ENCODE data around the gene ANGEL2. TPM values are rescaled to one million over a fixed set of nuclear protein-coding genes. Genes with fewer than 3 reads are reported as not detected.

Gene ANGEL2
- total RNA-seq, 1 experiment from 2014 or later, result 25.5 TPM

DNA sequence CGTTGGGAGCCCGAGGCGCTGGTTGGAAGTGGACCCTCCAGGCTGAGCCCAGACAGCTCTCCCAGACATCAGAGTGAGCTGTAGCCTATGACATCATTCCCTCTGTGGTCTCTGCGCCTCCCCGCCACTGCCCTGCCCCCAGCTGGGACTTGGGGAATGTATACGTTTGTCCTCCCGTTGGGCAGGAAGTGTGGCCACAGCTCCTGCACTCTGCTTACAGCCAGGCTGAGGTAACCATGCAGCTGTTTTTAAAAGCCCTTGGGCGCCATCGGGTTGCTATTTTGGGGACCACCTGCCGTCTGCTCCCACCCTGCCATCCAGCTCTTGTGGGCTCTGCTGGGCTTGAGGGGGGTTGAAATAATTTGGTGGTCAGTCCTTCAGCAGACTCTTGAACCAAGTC, 57.5 kb downstream of the ANGEL2 start:
- no peaks in the 10 kb centered on the region for H3K27me3 ChIP-seq (ENCODE audit: insufficient read depth, low read length)
- no peak overlapping the region for H3K4me2 ChIP-seq (ENCODE audit: low read length)
- intact Hi-C loops (cut with micrococcal nuclease), result no loop called here
- DNase-seq (ENCODE audit: low read depth, low spot score), result no peak
- ChIA-PET CTCF (no interaction called here), POLR2A (no interaction called here), RAD21 (ENCODE audit: low non-redundant PET in 1 of 2, low total read pairs in 2 of 2, uncharacterized antibody in 2 of 2, unreplicated experiment in 2 of 2) (no interaction called here)
- TF ChIP-seq SP1 (IDR thresholded peaks at IDR 0.05; ENCODE audit: low read depth), result no peak
- TF ChIP-seq, protein P1, sequence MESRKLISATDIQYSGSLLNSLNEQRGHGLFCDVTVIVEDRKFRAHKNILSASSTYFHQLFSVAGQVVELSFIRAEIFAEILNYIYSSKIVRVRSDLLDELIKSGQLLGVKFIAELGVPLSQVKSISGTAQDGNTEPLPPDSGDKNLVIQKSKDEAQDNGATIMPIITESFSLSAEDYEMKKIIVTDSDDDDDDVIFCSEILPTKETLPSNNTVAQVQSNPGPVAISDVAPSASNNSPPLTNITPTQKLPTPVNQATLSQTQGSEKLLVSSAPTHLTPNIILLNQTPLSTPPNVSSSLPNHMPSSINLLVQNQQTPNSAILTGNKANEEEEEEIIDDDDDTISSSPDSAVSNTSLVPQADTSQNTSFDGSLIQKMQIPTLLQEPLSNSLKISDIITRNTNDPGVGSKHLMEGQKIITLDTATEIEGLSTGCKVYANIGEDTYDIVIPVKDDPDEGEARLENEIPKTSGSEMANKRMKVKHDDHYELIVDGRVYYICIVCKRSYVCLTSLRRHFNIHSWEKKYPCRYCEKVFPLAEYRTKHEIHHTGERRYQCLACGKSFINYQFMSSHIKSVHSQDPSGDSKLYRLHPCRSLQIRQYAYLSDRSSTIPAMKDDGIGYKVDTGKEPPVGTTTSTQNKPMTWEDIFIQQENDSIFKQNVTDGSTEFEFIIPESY (IDR thresholded peaks at IDR 0.05; ENCODE audit: extremely low read depth, insufficient replicate concordance, low read length), result no peak
- no peak for TF ChIP-seq POLR2AphosphoS5 (IDR thresholded peaks at IDR 0.05; ENCODE audit: low read depth, low read length)
- no peak for TF ChIP-seq EGR1 (IDR thresholded peaks at IDR 0.05; ENCODE audit: low read depth)
- no peak for TF ChIP-seq SRF (IDR thresholded peaks at IDR 0.05; ENCODE audit: low read depth)
- TF ChIP-seq, protein P2, sequence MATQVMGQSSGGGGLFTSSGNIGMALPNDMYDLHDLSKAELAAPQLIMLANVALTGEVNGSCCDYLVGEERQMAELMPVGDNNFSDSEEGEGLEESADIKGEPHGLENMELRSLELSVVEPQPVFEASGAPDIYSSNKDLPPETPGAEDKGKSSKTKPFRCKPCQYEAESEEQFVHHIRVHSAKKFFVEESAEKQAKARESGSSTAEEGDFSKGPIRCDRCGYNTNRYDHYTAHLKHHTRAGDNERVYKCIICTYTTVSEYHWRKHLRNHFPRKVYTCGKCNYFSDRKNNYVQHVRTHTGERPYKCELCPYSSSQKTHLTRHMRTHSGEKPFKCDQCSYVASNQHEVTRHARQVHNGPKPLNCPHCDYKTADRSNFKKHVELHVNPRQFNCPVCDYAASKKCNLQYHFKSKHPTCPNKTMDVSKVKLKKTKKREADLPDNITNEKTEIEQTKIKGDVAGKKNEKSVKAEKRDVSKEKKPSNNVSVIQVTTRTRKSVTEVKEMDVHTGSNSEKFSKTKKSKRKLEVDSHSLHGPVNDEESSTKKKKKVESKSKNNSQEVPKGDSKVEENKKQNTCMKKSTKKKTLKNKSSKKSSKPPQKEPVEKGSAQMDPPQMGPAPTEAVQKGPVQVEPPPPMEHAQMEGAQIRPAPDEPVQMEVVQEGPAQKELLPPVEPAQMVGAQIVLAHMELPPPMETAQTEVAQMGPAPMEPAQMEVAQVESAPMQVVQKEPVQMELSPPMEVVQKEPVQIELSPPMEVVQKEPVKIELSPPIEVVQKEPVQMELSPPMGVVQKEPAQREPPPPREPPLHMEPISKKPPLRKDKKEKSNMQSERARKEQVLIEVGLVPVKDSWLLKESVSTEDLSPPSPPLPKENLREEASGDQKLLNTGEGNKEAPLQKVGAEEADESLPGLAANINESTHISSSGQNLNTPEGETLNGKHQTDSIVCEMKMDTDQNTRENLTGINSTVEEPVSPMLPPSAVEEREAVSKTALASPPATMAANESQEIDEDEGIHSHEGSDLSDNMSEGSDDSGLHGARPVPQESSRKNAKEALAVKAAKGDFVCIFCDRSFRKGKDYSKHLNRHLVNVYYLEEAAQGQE (IDR thresholded peaks at IDR 0.05; ENCODE audit: low read depth), result no peak
- no peak for TF ChIP-seq CEBPB (IDR thresholded peaks at IDR 0.05; ENCODE audit: low read depth)
- TF ChIP-seq ELF1 (IDR thresholded peaks at IDR 0.05; ENCODE audit: borderline replicate concordance, low read depth), result no peak
- TF ChIP-seq, protein P3, sequence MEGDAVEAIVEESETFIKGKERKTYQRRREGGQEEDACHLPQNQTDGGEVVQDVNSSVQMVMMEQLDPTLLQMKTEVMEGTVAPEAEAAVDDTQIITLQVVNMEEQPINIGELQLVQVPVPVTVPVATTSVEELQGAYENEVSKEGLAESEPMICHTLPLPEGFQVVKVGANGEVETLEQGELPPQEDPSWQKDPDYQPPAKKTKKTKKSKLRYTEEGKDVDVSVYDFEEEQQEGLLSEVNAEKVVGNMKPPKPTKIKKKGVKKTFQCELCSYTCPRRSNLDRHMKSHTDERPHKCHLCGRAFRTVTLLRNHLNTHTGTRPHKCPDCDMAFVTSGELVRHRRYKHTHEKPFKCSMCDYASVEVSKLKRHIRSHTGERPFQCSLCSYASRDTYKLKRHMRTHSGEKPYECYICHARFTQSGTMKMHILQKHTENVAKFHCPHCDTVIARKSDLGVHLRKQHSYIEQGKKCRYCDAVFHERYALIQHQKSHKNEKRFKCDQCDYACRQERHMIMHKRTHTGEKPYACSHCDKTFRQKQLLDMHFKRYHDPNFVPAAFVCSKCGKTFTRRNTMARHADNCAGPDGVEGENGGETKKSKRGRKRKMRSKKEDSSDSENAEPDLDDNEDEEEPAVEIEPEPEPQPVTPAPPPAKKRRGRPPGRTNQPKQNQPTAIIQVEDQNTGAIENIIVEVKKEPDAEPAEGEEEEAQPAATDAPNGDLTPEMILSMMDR (IDR thresholded peaks at IDR 0.05 in 2 of 3, conservative IDR thresholded peaks at IDR 0.05 in 1 of 3; ENCODE audit: borderline replicate concordance in 1 of 3, insufficient read depth in 1 of 3, low read depth in 2 of 3, low read length in 2 of 3), result no peak
- no peak for TF ChIP-seq YY1 (IDR thresholded peaks at IDR 0.05; ENCODE audit: extremely low read depth, insufficient replicate concordance, low read depth, low read length)
- TF ChIP-seq, protein P4, sequence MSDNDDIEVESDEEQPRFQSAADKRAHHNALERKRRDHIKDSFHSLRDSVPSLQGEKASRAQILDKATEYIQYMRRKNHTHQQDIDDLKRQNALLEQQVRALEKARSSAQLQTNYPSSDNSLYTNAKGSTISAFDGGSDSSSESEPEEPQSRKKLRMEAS (IDR thresholded peaks at IDR 0.05), result no peak
- no peak for TF ChIP-seq ZNF274 (IDR thresholded peaks at IDR 0.05; ENCODE audit: low read depth, low read length)
- no peak for TF ChIP-seq ZFX (IDR thresholded peaks at IDR 0.05)
- H3K4me3 ChIP-seq (replicated peaks in 1 of 2; ENCODE audit: low read depth in 1 of 2, low read length in 2 of 2), result no peak overlapping the region
- H3K9ac ChIP-seq (ENCODE audit: low read length), result no peak overlapping the region
- BruUV-seq (replicated peaks), result no TSS peak
- H3K79me2 ChIP-seq (ENCODE audit: insufficient read depth, low read length), result no peaks in the 10 kb centered on the region
- ATAC-seq, result no peak
- no peaks in the 10 kb centered on the region for H3K36me3 ChIP-seq (ENCODE audit: control insufficient read depth in 1 of 2, insufficient read depth in 2 of 2, low read length in 2 of 2)
- no peaks in the 10 kb centered on the region for H3K9me3 ChIP-seq (ENCODE audit: control insufficient read depth in 1 of 2, insufficient read depth in 1 of 2, low read depth in 1 of 2, low read length in 2 of 2)
- H3K27ac ChIP-seq (ENCODE audit: low read depth, low read length), result no peak overlapping the region
- no peak overlapping the region for H2AFZ ChIP-seq (ENCODE audit: low read depth, low read length, poor library complexity, severe bottlenecking)
- no peaks in the 10 kb centered on the region for H3K4me1 ChIP-seq (ENCODE audit: control insufficient read depth in 1 of 2, insufficient read depth in 2 of 2, low read length in 2 of 2)
- H3K9me2 ChIP-seq (ENCODE audit: insufficient read depth), result no peaks in the 10 kb centered on the region
- no peaks in the 10 kb centered on the region for H4K20me1 ChIP-seq (ENCODE audit: insufficient read depth)

Data from HCT116 (cell line).